Gastroesophageal sphincter (tissue), 3 donors: Measurements from ENCODE around the gene GRK7.

Source experiments
- CTCF ChIP-seq, 4 experiments: fragments of 200-600 bp in 2 of 4; fragments of 450-650 bp in 2 of 4; sonication (generic) in 1 of 4; IDR thresholded peaks; one replicate each; pipeline ENCODE4 v1.5.1; 2017 to 2019; ENCODE audit warnings: antibody characterized with exemption in 4 of 4, mild to moderate bottlenecking in 2 of 4, moderate library complexity in 2 of 4
- EP300 ChIP-seq: sonication (generic); formaldehyde crosslinking; IDR thresholded peaks from one replicate; pipeline ENCODE4 v1.6.1; 2017; ENCODE audit warnings: antibody characterized with exemption, mild to moderate bottlenecking
- POLR2A ChIP-seq, 2 donors: fragments of 450-650 bp; IDR thresholded peaks; one replicate each; pipeline ENCODE4 v1.6.1; 2017; ENCODE audit warnings: antibody characterized with exemption in 2 of 2, mild to moderate bottlenecking in 2 of 2, moderate library complexity in 1 of 2
- POLR2AphosphoS5 ChIP-seq: sonication (generic); formaldehyde crosslinking; IDR thresholded peaks from one replicate; pipeline ENCODE4 v1.6.1; 2017; ENCODE audit warnings: antibody characterized with exemption

GRCh38 chr3:141812084-141812483 lies 48.9 kb downstream of the GRK7 start:
- TF ChIP-seq CTCF (IDR thresholded peaks at IDR 0.05) (no peak), EP300 (no peak), POLR2A (IDR thresholded peaks at IDR 0.05) (no peak), POLR2AphosphoS5 (no peak)
